GM19463 (cell line): ENCODE results near the gene EDN3.

Source experiments
- ATAC-seq: cut with Tn5 transposase; IDR thresholded peaks from one replicate; pipeline ENCODE4 v1.9.1; 2021; ENCODE audit warnings: mild to moderate bottlenecking, moderate library complexity; ENCODE audit not compliant: unreplicated experiment

The EDN3 gene

DNA sequence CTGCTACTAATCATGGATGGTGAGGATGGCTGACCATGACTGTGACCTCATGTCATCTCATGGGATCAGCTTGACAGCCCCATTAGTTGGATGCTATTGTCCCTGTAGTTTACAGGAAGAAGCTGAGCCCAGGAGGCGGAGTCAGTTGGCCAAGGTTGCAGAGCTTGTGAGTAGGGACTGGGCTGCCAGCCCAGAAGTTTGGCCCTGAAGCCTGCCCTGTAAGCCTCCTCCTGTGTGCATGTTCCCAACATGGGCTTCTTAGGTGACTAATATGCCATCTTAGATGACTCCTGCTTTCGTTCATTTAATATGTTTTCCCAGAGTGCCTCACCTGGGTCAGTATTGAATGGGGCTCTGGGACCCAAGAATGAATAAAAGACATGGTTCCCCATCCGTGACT is 6.9 kb downstream of the EDN3 start:
- ATAC-seq: no peak

DNA sequence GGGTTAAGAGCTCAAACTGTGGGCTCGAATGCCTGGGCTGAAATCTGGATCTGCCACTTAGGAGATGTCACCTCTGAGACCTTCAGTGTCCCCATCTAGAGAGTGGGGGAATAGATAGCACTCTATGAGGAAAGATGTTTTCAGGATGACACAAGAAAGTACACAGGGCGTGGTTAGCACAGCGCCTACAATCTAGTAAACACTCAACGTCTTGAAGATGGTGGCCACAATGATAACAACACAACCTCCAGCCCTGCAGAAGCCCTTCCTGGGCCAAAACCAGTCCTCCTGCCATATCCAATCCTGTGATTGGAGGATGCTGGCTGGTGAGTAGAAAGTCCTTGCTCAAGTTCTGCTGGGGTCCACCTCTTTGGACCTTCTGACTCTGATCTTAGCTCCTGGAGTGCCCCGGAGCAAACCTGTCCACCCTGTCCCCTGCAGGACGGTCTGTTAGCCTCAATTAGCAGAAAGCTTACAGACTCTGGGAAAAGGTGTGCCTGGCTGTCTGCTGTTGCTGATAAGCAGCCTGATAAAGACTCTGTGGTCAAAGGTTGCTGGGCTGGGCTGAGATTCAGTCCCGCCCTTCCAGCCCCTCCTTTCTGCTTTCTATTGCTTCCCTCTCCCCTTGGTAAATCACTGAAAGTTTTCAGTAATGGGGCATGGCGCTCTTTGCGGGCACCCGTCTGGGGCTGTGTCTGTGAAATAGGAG is 8.2 kb downstream of the EDN3 start:
- ATAC-seq: no peak

DNA sequence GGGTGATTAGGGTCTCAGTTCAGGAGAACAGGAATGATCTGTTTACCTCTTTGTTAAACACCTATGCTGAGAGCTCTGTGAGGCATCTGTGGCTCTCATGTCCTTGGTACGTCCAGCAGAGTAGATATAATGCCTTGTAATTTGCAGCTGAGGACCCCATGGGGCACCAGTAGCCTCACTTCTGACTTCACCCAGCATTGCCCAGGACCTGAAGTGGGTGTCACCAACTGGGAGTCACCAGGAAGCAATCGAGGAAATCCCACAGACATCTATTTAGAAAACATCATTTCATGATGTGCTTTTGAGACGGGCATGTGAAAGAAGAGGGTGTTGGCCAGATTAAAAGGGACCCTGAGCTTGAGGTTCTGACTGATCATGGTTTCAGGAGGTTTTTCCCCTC is 8.8 kb downstream of the EDN3 start:
- ATAC-seq: no peak

- ATAC-seq: no peak
Observed at GRCh38 chr20:59314997-59315396, 14.6 kb downstream of the EDN3 start.

DNA sequence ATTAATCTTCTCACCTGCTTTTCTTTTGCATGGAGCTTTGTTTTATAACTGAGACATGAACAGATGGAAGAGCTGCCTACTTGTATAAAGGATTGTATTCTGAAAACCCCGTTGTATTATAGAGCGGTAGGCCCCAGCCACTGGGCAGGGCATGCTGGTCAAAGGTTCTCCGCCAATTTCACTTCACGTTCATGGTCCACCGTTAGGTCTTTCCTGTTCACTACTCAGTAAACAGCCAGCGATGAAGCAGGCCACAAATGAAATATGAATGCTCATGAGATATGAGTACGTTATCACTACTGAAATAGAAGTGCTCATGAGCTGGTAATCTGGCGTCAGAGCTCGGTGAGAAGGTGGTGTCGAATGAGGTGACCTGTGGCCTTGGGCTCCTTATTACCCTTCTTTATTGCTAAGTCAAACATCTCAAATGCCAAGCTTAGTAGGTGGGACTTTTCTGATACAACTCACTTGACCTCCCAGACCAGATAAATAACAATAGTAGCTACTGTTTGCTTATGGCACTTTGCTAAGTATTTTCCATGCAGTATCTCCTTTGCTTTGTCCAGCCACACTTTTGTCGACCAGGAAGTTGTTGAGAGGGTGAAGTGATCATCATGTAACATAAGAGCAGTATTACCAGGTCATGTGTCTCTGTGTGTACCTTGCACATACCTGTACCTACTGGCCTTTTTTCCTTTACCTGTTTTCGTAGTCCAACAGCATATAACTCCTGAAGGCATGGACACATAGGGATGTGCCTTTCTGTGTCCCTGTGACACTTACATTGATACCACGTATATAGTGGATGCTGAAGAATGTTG is 16.7 kb downstream of the EDN3 start:
- ATAC-seq: no peak

- no peak for ATAC-seq
Observed at GRCh38 chr20:59318201-59318790, 17.9 kb downstream of the EDN3 start.

DNA sequence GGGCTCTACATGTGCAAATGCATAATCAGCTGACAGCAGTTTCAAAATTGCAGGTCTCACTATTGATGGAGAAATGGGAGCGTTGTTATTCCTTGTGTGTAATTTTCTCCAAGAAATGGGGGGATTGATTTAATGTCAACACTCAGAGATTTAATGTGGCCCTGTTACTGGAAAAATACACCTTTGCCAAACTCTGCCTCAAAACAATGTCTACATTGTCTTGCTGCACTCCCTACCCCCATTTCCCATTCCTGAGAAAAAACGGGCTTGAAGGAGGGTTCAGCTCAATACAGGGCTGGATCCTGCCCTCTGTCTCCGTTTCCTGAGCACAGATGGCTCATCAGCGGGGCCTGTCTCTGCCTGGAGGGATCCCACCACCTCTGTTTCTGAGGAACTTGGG is 18.4 kb downstream of the EDN3 start:
- no peak for ATAC-seq

GRCh38 chr20:59320426-59320825 is 20.0 kb downstream of the EDN3 start:
- no peak for ATAC-seq

GRCh38 chr20:59320854-59321647 is 20.6 kb downstream of the EDN3 start:
- ATAC-seq: no peak

DNA sequence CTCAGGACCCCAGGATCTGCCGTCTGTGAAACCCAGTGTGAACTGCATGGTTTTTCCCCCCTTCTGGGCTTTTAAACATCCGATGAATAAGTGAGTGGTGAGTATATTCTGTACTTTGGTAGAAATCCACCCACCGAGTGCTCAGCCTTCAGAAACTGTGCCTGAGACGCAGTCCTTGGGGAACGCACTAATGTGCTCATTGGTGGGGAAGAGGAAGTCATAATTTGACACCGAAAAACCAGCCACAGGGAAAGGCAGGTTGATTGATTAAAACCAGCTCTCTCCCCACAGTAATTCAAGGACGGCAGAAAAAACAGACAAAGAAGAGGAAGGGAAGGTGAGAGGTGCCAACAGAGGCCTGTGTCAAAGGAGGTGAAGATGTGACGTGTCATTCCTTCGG is 21.7 kb downstream of the EDN3 start:
- no peak for ATAC-seq

DNA sequence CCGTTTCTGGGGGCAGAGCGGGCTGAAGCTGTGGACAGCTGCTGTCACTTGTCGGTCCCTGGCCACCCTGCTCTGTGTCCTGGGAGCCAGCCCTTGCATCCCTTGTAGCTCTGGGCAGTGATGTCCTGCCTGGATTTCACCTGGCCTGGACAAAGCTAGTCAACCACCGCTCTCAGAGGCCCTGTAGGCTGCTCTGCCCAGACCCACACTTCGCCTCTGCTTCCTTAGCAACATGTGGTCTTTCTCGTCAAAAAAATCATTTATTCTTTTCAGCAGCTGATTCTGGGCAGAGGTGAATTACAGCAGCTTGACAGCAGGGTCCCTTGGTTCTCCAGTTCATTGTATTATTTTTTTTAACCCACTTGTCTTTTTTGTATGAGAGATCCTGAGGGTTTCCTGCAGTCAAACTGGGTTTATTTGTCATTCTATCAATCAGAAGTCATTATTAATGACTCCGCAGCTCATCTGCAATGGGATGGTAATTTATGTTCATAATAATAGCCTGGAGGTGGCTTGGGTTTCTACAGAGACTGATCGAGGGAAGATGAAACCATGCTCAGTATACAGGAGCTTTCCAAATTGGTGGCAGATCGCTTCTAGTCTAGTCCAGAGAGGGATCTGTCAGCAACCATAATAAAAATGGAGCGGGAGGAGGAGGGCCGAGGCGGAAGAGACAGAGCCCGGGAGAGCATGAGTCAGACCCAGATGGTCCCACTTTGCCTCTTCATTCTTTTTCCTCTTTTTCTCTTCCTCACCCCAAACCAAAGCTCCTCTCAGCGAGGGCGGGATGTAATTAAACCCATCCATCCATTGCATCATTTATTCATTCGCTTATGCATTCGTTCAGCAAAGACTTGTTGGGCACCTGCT is 22.4 kb downstream of the EDN3 start:
- no peak for ATAC-seq

DNA sequence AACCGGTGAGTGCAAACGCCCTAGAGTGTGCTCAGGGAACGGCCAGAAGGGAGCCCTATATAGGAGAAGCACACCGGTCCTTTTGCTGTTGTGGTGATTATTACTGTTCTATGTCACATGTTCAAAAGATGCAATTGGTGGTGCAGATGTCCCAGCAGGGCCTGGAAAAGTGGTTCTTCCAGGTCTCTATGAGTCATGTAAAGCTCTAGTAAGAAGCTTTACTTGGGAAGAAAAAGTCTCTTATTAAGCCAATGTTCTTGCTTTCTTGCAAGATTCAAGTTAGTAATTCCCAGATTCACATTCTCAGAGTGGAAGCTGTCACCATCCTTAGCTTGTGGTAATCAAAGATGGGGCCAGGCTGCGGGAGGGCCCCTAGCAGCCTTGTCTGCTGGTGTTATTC is 23.3 kb downstream of the EDN3 start:
- no peak for ATAC-seq

DNA sequence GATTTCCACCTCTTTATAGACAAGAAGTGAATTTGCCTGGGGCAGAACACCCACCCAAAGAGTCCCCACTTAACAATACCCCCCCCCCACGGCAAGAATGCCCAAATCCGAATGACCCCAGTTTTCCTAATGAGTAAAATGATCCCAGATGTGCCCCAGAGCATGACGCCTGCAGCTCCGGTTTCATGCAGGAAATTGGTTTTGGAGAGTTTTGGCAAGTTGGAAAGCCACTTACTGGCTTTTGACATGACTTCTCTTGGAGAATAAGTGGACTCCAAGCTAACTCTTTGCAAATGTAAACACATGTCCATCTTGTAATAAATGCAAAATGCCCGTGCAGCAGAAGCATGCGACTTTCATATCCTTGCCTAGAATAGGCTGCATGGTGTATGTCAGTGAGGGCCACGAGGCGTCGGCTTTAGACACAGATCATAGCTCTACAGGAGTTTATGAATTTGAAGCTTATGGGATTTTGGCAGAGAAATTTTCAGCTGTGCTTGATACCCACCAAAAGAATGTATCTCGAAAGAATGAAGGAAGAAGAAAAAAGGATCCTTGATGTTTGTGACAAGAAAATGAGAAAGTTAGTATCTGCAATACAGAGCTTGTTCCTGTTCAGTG is 24.2 kb downstream of the EDN3 start:
- ATAC-seq: no peak

- ATAC-seq: no peak
Observed at GRCh38 chr20:59325142-59325523, 24.7 kb downstream of the EDN3 start.

- no peak for ATAC-seq
Observed at GRCh38 chr20:59326188-59326587, 25.8 kb downstream of the EDN3 start.

GRCh38 chr20:59328071-59328470 is 27.7 kb downstream of the EDN3 start:
- no peak for ATAC-seq

DNA sequence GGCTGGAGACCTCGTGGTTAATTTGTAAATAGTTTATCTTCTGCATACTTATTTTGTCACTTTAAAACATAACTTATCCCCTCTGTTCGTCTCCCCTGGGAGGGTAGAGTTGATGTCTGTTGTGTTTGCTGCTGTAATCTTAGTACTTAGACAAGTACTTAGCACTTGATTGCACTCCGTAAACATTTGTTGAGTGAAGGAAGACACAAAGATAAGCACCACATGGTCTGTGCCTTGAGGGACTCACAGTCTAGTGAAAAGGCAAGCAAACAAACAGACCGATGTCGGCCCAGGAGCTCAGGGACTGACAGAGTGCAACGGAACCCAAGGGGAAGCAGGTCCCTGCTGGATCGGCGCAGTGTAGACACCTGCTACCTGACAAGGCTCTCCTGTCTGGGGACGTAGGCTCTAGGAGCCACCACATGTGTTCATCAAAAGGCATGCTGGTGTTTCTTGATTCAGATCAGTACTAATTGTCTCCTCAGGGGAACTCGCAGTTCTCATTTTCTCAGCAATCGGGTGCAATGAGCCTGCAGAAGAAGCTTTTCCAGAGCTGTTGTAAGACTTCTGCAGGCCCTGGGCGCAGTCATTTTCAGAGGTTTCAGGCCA is 31.4 kb downstream of the EDN3 start:
- ATAC-seq: no peak

DNA sequence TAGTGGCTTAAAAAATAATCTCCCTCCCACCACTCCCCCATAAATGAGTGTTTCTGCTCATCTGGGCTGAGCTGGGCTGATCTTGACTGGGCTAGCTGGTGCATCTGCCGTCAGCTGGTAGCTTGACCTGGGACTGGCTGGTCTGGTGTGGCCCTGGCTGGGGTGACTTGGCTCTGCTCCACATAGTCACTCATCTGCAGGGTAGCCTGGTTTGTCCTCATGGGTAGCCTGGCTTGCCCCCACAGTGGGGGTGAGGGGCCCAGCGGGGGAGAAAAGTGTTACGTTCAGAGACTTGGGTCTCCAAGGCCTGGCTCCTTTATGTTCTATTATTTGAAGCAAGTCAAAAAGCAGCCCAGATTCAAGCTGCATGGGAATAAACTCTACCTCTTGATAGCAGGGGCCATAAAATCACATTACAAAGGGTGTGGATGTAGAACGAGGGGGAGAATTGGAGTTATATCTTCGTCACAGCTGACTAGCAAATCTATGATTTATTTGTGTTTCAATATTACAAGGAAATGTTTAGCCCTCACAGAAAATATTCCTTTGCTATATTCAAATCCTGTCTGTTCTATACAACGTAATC is 32.9 kb downstream of the EDN3 start:
- no peak for ATAC-seq

DNA sequence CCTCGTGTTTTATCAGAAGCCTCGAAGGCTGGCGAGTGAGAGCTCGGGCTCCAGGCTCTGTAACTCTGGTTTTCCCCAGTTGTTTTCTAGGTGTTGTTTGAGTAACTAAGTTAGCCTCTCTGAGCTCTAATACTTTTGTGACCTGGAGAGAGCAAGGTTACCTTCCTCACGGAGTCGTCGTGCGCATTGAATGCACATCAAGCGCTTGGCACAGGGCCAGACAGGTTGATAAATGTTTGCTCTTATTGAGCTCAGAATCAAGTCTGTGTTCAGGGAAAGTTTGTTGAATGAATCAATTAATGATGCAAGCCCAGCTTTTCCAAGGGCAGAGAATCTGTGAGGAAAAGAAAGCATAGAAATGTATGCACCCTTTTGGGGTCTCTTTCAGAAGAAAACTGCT is 33.5 kb downstream of the EDN3 start:
- no peak for ATAC-seq
